HL-60/S4 treated with retinoic acid at 250 ng/mL for 4 days and 3 days (cell line): ENCODE measurements around the gene HIGD1A.

Experiments used
- in situ Hi-C: fragments of 300-500 bp; cut with MboI; formaldehyde crosslinking; loops from 2 replicates; pipeline ENCODE4 v1.7.0; 2022; ENCODE audit warnings: low sequenced_read_pairs

The HIGD1A gene

DNA sequence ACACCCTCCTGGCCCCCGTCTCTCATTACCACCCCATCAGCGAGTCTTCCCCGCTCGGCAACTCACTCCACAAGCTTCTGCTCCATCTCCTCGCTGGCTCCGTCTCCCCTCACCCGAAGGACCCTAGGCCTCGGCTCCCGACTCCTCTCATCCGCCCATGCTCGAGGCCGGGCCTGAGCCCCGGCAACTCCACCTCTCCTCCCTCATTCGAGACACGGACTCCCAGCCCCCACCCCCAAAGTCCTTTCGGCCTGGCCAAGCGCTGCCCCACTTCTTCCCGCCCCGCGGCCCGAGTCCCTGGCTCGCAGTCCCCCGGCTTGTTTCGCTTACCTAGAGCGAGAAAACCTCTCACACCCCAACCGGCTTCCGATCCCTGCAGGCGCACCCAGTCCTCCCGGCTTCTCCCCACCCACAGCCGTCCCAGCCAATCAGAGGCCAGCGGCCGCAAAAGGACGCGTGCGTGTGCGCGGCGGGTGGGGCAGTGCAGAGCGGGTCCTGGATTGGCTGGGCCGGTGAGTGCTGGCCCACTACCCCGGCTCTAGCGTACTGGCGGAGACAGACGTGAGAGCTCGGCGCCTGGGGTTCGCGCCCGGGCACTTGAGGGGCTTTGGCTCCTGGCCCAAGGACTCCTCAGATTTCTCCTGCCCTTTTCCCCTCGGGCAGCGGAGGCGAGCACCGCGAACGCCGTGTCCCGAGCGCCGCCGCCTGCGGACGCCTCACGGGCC lies at the start of gene HIGD1A:
HIGD1A (minus strand) TSS at position 385 of the 725 bp plus-strand sequence. CDS start 10,237 bp downstream, outside the sequence.
- in situ Hi-C loops, result no loop called here

DNA sequence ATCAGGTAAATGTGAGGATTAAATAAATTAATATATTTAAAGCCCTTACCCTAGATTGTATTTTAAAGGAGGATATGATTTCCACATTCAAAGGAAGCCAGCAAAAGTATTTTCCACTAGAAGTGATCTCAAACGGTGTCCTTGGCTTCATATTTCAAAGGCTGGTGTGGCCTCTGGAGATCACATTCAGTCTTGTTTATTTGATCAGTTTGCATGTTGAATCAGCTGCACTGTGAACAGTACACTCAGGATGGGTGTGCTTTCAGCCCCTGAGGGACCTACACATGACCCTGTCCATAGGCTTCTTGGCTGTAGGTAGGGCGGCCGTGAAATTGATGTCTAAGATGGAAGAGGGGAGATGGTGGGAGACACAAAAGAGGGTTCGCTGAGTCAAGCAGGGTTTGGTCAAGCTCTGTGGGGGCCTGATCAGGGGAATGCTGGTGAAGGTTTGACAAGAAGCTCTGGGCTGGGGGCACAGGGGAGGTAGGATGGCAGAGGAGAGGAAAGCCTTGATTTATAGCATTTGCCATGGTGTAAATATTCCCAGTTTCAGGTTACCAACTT lies 49.5 kb upstream of the HIGD1A start:
- in situ Hi-C loops, result no loop called here

DNA sequence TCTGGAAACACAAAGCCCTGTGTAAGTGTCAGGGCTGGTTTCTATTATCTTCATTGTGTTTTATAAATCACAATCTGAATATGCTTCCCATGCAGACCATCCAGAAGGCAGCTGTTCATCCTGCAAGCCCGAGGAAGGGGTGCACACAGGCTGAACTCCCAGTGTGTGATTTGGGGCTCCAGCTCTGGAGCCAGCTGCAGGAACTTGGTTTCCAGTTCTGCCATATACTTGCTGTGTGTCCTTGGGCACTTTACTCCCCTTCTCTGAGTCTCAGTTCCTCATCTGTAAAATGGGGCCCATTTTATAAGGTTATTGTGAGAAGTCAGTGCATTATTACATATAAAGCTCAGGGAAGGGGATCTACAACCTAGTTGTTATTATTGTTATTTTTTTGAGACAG lies 48.8 kb upstream of the HIGD1A start:
- in situ Hi-C loops, result no loop called here

DNA sequence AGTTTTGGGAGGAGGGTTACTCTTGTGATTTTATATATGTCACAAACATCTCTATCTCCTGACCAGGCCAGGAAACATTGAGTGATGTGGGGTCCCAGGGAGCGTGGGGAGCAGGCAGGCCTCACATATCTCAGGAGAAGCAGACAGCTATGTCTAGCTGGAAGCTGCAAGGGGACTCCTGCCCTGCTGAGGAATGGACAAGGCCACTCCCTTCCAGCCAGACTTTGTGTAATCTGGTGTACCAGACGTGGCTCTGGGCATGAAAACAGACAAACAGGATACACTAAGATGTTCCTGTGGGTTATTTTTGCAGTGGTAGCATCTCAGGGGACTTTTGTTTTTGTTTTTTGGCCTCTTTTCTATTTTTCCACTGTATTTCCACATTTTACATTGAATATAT lies 48.2 kb upstream of the HIGD1A start:
- in situ Hi-C loops, result no loop called here

DNA sequence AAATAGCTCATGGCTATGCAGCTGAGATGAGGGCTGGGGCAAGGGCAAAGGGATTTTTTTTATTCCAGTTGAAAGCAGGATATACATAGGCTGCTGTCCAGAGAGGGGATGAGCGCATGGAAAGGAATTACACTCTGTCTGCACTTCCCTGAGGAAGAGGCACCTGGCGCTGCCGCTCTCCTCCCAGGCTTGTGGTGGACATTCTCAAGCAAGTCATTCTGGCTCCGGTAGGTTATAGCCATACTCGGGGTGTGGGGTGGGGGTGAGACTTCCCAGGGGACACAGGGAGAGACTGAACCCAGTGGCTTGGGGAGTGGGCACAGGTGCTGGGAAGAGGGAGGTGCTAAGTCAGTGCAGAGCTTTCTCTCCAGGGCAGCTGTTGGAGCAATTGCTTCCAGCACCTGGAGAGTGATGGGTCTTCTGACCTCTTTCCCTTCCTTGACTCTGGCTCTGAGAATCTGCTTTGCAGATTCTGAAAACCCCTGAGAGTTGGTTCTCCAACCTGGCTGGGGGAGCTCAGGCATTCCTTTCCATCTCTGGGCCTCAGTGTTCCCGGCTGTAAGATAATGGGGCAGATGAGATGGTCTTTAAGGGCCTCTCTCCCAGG lies 47.0 kb upstream of the HIGD1A start:
- in situ Hi-C loops, result no loop called here

DNA sequence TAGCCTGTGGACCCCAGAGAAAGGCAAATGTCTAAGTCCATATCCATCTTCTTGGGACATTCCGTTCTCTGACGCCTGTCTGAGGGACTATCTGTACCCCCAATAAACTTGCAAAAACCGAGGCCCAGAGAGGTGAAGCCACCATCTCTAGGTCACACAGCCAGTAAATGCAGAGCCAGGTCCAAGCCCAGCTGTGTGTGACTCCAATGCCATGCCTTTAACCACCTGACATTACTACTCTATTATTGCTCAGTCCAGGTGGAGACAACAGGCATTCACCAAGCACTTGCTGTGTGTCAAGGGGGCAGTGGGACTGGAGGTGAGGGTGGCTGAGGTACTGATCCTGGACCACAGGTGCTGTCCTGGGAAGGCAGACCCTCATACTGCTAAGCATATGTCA lies 46.0 kb upstream of the HIGD1A start:
- in situ Hi-C loops, result no loop called here

DNA sequence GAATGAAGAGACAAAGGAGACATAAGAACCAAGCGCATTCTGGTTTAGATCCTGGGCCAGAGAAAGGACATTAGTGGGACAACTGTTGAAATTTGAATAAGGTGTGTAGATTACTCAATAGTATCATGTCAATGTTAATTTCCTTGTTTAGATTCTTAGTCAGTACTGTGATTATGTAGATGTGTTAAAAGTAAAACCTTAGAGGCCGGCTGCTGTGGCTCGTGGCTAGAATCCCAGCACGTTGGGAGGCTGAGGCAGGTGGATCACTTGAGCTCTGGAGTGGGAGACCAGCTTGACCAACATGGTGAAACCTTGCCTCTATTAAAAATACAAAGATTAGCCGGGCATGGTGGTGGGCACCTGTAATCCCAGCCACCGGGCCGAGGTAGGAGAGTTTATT lies 44.7 kb upstream of the HIGD1A start:
- in situ Hi-C loops, result no loop called here

DNA sequence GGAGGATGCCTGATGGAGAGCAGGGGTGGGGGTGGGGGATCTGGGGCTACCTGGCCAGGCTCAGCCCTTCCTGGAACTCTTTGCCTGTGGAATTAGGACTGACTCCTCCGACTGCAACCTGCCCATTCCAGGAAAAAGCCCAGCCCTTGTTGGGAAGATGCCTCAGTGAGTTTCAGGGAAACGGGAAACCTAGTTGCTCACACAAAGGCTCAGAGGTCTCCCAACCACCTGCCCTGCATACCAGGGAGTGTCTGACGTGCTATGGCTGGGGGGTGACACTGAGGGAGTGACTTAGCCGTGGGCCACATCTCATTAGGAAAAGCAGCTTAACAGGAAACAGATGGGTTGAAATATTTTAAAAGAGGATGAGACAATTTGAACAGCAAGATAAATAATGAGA lies 43.4 kb upstream of the HIGD1A start:
- in situ Hi-C loops, result no loop called here

DNA sequence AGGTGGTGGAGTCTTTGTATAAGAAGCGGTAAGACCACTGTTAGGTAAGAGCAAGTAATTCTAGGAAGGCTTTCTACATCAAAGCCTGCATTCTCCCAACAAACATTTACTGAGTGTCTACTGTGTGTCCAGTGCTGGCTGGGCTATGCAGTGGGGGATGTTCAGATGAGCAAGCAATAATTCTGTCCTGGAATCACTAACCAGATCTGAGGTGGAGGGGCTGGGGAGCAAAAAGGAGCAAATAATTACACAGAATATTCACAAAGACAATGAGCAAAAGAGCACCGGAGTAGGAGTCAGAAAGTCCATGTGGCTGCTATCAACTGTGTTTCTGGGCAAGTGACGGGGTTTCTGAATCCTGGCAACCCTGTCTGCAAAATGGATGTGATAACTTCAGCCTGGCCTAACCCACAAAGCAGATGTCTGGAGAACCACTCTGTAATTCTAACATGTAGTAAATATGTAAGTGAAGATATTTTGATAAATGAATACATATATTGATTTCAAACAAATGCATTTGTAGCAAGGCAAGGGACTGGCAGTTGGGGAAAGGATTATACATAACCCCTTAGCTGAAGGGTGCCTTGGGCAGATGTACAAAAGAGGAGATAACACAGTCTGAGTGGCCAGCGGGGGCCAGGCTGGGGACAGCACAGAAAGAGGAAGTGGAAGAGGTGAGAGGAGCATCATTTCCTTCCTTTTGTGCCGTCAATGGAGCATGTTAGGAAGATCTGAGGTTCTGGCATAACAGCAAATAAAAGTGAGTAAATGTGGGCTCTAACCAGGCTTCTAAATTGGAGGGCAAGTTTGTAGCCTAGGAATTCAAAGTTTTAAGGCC lies 42.6 kb upstream of the HIGD1A start:
- in situ Hi-C loops, result no loop called here

DNA sequence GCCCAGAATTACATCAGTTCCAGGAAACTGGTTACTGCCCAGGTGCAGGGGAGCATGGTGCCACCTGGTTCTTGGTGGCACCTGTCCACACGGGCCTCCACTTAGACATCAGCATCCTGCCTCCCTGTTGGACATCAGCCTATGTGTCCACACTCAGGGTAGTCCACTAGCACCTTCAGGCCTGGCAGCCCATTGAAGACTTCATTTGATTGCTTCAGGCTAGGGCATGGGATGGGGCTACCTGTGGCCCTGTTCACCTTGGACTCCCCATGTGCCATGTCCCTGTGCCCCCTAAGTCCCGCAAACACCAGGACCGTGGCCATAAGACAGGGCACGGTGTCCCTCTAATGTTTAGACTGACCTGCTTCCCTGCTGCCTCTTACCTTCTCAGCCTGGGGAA lies 40.5 kb upstream of the HIGD1A start:
- in situ Hi-C loops, result no loop called here

DNA sequence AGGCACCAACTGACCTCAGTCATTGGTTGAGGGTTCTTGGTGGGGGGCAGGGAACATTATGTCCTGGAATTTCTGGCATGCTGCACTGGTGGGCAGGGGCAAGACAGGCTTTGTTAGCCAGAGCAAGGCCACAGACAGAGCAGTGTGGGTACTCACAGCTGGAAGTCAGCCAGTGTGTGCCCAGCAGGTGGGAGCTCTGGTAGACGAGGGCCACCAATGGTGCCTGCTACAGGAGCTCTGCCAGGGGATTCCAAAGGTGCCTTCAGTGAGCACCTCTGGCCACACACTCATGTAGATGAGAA lies 40.1 kb upstream of the HIGD1A start:
- in situ Hi-C loops, result no loop called here

DNA sequence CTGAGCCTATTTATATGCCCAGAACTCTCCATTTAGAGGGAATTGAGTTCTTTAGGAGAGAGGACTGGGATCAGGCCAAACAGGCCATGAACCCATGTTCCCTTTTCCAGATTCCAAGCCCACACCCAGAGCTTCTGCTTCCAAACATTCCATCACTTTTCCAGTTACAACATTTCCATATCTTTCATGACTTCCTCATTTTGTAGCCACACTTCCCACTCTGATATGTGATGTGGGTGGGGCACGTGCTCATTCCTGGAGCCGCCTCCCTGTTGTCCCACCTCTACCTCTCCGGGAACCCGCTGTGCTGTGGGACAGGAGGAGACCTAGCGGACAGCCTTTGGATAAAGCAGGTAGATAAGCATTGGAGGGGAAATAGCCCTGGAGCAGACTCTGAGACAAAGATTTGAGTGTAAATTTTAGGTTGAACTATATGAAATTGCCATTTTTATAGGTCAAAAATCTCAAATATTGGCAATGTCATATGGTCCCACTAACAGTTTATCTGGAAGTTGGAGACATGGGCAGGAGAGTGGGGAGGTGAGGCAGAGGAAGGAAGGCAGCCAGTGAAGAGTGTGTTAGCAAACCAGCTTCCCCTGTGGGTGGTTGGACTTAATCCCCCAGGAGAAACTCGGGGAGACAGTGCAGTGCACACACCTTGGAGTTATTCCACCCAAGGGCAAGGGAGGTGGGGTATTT lies 39.6 kb upstream of the HIGD1A start:
- in situ Hi-C loops, result no loop called here

DNA sequence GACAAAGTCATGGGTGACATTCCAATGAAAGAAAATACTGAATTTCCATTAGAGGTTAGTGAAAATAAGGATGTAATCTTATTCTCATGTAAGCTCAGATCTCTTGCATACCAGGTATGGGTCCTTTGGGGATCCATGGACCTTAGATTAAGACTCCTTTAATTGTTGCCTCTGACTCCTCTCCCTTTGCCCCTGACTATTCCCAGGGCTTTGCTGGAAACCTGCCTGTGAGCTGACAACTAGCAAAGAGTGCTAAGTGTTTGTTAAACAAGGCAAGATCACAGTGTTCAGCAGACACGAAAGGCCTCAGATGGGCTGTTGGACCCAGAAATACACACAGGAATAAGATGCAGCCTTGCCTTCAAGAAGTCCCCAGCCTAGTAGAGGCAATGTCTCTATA lies 37.0 kb upstream of the HIGD1A start:
- in situ Hi-C loops, result no loop called here

DNA sequence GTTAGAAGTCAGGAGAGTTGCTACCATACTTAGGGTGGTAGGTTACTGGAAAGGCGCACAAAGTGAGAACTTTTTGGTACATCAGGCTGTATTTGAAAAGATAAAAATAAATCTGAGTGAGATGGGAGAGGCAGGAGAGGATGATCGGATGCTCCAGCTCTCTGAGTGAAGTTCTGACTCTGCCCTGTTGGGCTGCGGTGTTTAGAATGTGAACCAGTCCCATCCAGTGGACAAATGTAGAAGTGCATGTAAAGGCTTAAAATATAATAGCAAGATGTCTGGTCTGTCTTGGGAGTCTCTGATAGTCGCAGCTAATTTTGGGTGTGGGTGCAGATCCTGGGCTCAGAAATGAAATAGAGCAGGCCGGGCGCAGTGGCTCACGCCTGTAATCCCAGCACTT lies 35.3 kb upstream of the HIGD1A start:
- in situ Hi-C loops, result no loop called here

DNA sequence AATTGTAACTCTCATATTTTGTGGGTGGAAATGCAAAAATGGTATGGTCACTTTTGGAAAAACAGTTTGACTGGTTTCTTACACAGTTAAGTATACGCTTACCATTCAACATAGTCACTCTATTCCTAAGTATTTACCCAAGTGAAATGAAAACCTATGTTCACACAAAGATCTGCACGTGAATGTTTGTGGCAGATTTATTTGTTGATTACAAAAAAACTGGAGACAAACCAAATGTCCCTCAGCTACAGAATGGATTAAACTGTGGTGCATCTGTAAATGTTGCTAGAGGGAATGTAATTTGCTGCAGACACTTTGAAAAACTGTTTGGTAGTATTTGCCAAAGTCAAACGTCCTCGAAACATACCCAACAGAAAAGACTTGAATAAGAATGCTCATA lies 34.3 kb upstream of the HIGD1A start:
- in situ Hi-C loops, result no loop called here

DNA sequence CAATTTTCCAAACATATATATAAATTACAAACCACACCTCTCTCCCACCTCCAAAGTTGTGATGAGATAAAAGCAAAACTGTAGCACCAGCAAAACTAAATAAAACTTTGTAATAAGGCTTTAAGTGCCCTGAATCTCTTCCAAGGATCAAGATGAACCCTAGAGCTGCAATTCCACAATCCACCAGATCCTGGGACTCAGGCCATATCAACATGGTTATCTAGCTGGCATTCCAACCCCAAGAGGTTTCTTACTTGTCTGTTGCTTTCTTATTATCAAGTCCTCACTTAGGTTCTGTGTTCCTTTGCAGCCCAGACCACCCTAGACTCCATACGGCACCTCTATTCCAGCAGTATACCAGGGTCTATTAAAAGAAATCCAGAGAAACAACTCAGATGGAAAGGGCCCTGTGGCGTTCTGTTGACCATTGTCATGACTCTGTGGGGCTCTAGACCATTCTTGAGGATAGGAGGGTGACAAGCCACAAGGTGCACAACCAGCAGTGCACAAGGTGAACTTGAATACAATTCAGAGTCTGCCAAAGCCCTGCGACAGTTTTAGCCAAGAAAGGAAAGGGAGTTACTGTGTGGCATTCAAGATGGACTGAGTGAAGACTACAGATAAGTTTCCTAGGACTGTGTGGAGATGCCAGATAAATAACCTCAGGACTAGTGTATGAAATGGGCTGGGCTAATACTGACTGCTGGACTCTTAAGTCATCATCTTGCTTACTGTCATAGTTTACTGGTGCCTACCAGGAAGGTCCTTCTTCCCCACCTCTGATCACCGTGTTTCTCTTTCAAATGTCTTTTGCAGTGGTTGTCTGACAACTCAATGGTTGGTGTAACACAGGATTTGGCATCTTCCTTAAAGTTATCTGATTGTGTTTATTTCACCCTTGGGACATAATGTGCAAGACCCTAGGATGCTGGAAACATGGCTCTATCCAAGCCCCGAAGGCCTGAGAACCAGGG lies 32.1 kb upstream of the HIGD1A start:
- in situ Hi-C loops, result no loop called here

DNA sequence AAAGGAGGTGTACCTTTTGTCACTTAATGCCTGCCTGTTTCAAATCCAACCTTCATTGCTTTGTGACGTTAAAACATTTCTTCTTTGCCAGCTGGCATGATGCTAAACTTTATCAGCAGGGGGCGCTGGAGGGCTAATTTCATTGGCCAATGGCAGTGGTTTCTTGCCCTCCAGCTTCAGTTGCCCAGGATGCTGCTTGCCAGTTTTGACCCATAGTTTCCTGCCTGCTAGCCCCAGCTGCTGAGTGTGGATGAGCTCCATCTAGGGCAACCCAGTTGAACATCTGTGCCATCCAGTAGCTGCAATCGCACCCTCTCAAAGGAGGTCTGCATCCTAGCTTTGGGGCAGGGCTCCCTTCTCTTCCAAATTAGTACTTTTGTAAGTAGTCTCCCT lies 27.0 kb upstream of the HIGD1A start:
- in situ Hi-C loops, result no loop called here

DNA sequence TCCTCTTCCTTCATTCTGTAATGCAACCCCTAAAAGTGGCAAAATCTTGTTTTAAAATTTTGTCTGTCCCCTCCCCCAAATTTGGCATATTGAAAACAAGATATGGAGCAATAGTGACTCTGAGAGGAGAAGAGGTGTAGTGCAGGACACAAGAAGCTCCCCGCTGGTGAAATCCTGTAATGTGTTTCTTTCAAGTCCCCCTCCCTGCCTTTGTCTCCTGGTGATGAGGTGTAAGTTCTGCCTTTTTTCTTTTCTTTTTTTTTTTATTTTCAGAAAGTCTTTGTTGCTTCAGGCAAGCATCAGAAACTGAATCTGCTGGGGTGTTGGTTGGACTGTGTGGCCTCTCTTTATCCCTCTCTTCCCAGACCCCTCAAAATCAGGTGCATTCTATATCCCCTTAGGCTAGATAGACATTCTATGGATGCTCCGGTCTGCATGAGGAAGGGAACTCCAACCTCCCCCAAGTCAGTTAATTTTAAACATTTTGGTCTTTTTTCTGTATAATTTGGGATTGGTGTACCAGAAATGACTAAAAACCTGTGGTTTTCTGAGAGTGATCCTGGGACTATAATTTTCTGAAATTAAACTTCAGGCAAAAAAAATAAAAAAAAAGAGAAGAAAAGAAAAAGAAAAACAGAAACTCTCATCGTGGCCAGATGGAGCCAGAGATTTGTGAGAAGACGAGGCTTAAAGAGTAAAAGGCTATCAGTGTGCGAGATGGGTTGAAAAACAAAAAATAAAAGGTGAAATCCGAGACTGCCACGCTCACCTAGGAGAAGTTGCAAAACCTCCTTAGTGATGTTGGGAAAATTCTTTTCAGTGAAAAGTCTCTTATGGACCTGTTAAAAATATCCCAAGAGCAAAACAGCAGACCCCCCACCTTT lies 26.4 kb upstream of the HIGD1A start:
- in situ Hi-C loops, result no loop called here
